Mesenchymal stem cell (in vitro differentiated cells and primary cell): Measurements from ENCODE around the gene KRT76.
"Not testable (repeated sequence)": the region's sequence is repeated elsewhere in the genome, so short reads cannot be mapped to it uniquely, and the experiment has no call there.

Experiments used
- DNase-seq: peaks from one replicate; pipeline ENCODE4 v3.0.0-alpha.2; 2013
- H2AFZ ChIP-seq: one replicate; pipeline ENCODE4 v1.6.1; 2013; ENCODE audit warnings: low read depth, mild to moderate bottlenecking, control low read depth, inconsistent platforms, low read length, moderate library complexity
- H2AK5ac ChIP-seq: 2 replicates; pipeline ENCODE4 v1.6.1; 2013; ENCODE audit warnings: low read length, moderate library complexity, mild to moderate bottlenecking, inconsistent platforms; ENCODE audit not compliant: severe bottlenecking
- H2BK120ac ChIP-seq: one replicate; pipeline ENCODE4 v1.6.1; 2013; ENCODE audit warnings: low read depth, mild to moderate bottlenecking, inconsistent platforms, low read length, moderate library complexity
- H2BK12ac ChIP-seq, 2 experiments: one replicate each; pipeline ENCODE4 v1.6.1; 2013; ENCODE audit warnings: inconsistent platforms in 2 of 2, low read length in 2 of 2, mild to moderate bottlenecking in 2 of 2, moderate library complexity in 2 of 2, control low read depth in 1 of 2
- H2BK15ac ChIP-seq: one replicate; pipeline ENCODE4 v1.6.1; 2013; ENCODE audit warnings: mild to moderate bottlenecking, low read depth, inconsistent platforms; ENCODE audit not compliant: poor library complexity, severe bottlenecking
- H2BK5ac ChIP-seq: 2 replicates; pipeline ENCODE4 v1.6.1; 2013; ENCODE audit warnings: low read depth, mild to moderate bottlenecking, low read length, control low read depth, inconsistent platforms; ENCODE audit not compliant: poor library complexity, severe bottlenecking
- H3K14ac ChIP-seq, 2 experiments: one replicate each; pipeline ENCODE4 v1.6.1; 2013; ENCODE audit warnings: inconsistent platforms in 2 of 2, low read length in 2 of 2, control low read depth in 1 of 2, mild to moderate bottlenecking in 1 of 2, moderate library complexity in 1 of 2
- H3K18ac ChIP-seq, 2 experiments: one replicate each; pipeline ENCODE4 v1.6.1; 2013; ENCODE audit warnings: inconsistent platforms in 2 of 2, low read length in 2 of 2, control low read depth in 1 of 2, low read depth in 1 of 2, mild to moderate bottlenecking in 1 of 2
- H3K23ac ChIP-seq, 2 experiments: one replicate each; pipeline ENCODE4 v1.6.1; 2013; ENCODE audit warnings: inconsistent platforms in 2 of 2, low read length in 2 of 2, mild to moderate bottlenecking in 2 of 2, moderate library complexity in 2 of 2, control low read depth in 1 of 2
- H3K27ac ChIP-seq: 2 replicates; pipeline ENCODE4 v1.5.1; 2013; ENCODE audit warnings: mild to moderate bottlenecking, moderate library complexity, low read length, control low read depth, inconsistent platforms; ENCODE audit not compliant: poor library complexity, severe bottlenecking
- H3K27me3 ChIP-seq, 2 experiments: 2 replicates each; pipeline versions ENCODE4 v1.6.1 to v1.7.0; 2013; ENCODE audit warnings: low read length in 2 of 2, mild to moderate bottlenecking in 2 of 2, moderate library complexity in 2 of 2, control low read depth in 1 of 2, inconsistent platforms in 1 of 2; ENCODE audit not compliant: control insufficient read depth in 1 of 2, insufficient read depth in 1 of 2
- H3K36me3 ChIP-seq, 2 experiments: 2 replicates each; pipeline versions ENCODE4 v1.6.1 to v1.7.0; 2013; ENCODE audit warnings: low read length in 2 of 2, control low read depth in 1 of 2, inconsistent platforms in 1 of 2, low read depth in 1 of 2, mild to moderate bottlenecking in 1 of 2; ENCODE audit not compliant: insufficient read depth in 2 of 2, control insufficient read depth in 1 of 2
- H3K4ac ChIP-seq, 2 experiments: one replicate each; pipeline ENCODE4 v1.6.1; 2013; ENCODE audit warnings: inconsistent platforms in 2 of 2, low read length in 2 of 2, mild to moderate bottlenecking in 2 of 2, moderate library complexity in 2 of 2, control low read depth in 1 of 2, low read depth in 1 of 2
- H3K4me1 ChIP-seq: 2 replicates; pipeline ENCODE4 v1.6.1; 2013; ENCODE audit warnings: low read depth, low read length, control low read depth; ENCODE audit not compliant: control insufficient read depth, insufficient read depth
- H3K4me2 ChIP-seq: 2 replicates; pipeline ENCODE4 v1.6.1; 2013; ENCODE audit warnings: low read length, mild to moderate bottlenecking, inconsistent platforms; ENCODE audit not compliant: poor library complexity, severe bottlenecking
- H3K4me3 ChIP-seq, 2 experiments: 2 replicates each; pipeline versions ENCODE4 v1.5.1 to v1.7.0; 2013; ENCODE audit warnings: low read length in 2 of 2, mild to moderate bottlenecking in 2 of 2, control low read depth in 1 of 2, low read depth in 1 of 2; ENCODE audit not compliant: insufficient read depth in 1 of 2
- H3K79me1 ChIP-seq: replicated peaks from 2 replicates; pipeline ENCODE4 v1.6.1; 2013; ENCODE audit warnings: mild to moderate bottlenecking, control low read depth, low read length, inconsistent platforms; ENCODE audit not compliant: poor library complexity, severe bottlenecking
- H3K9ac ChIP-seq: 2 replicates; pipeline ENCODE4 v1.7.0; 2013; ENCODE audit warnings: mild to moderate bottlenecking, low read length, moderate library complexity
- H3K9me3 ChIP-seq: 2 replicates; pipeline ENCODE4 v1.7.0; 2013; ENCODE audit warnings: mild to moderate bottlenecking, low read length; ENCODE audit not compliant: control insufficient read depth
- H4K8ac ChIP-seq: one replicate; pipeline ENCODE4 v1.6.1; 2013; ENCODE audit warnings: inconsistent platforms, mild to moderate bottlenecking, low read length, moderate library complexity
- H4K91ac ChIP-seq: one replicate; pipeline ENCODE4 v1.6.1; 2013; ENCODE audit warnings: mild to moderate bottlenecking, low read length, inconsistent platforms
- WGBS: methylation state at CpG from one replicate; pipeline ENCODE4 v1.1.7; 2013; ENCODE audit warnings: mixed read lengths; 5-methylcytosine and 5-hydroxymethylcytosine counted together

KRT76 gene

GRCh38 chr12:52761802-52762201 lies 15.3 kb downstream of the KRT76 start:
- Histone ChIP-seq H3K14ac (no peak overlapping the region), H4K8ac (no peak overlapping the region), H3K79me1 (no peaks in the 10 kb centered on the region), H3K4me3 (no peak overlapping the region), H3K18ac (no peak overlapping the region), H3K4me1 (no peaks in the 10 kb centered on the region), H2AK5ac (no peak overlapping the region), H2BK120ac (no peak overlapping the region), H3K23ac (no peak overlapping the region), H2BK12ac (no peak overlapping the region), H3K27me3 (peaks cover 21 to 47% of the 10 kb centered on the region in 2 experiments), H3K4ac (no peak overlapping the region), H3K9me3 (peaks cover 38% of the 10 kb centered on the region), H3K9ac (no peak overlapping the region), H3K4me2 (no peak overlapping the region), H2BK5ac (no peak overlapping the region), H3K27ac (no peak overlapping the region), H2BK15ac (no peak overlapping the region), H2AFZ (no peak overlapping the region), H3K36me3 (no peaks in the 10 kb centered on the region), H4K91ac (no peak overlapping the region)
- WGBS = 86% methylated on average over 2 of the region's 2 CpGs
- no peak for DNase-seq

DNA sequence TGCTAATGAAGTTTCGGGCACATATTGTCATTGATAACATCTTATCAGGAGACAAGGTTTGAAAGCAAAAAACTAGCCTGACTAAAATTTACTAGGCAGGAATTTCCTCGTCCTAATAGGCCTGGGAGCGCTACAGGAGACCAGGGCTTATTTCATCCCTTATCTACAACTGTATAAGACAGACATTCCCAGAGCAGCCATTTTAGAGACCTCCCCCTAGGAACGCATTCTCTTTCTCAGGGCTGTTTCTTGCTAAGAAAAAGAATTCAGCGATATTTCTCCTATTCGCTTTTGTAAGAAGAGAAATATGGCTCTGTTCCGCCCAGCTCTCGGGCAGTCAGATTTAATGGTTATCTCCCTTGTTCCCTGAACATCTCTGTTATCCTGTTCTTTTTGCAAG lies 15.9 kb downstream of the KRT76 start:
- H3K4me3 ChIP-seq, H3K27ac ChIP-seq, H2AFZ ChIP-seq, H2BK5ac ChIP-seq, H3K9ac ChIP-seq, H4K8ac ChIP-seq, H3K4me2 ChIP-seq, H2BK12ac ChIP-seq, H4K91ac ChIP-seq, H3K79me1 ChIP-seq, H3K4me1 ChIP-seq, H2AK5ac ChIP-seq, DNase-seq, H3K23ac ChIP-seq, H3K4ac ChIP-seq, H3K18ac ChIP-seq, H3K36me3 ChIP-seq, H2BK15ac ChIP-seq, H3K14ac ChIP-seq, H2BK120ac ChIP-seq: not testable (repeated sequence)
- WGBS = 82% methylated on average over 7 of the region's 8 CpGs
- peaks cover 17 to 47% of the 10 kb centered on the region in 2 experiments for H3K27me3 ChIP-seq
- H3K9me3 ChIP-seq = peaks cover 38% of the 10 kb centered on the region

- no peak overlapping the region for H4K8ac ChIP-seq
- no peak overlapping the region for H2BK5ac ChIP-seq
- H3K9ac ChIP-seq = no peak overlapping the region
- no peak overlapping the region for H2BK120ac ChIP-seq
- H3K23ac ChIP-seq = no peak overlapping the region
- H3K27ac ChIP-seq = no peak overlapping the region
- H2BK15ac ChIP-seq = no peak overlapping the region
- no peaks in the 10 kb centered on the region for H3K36me3 ChIP-seq
- no peak overlapping the region for H2BK12ac ChIP-seq
- H3K4me3 ChIP-seq = no peak overlapping the region
- no peaks in the 10 kb centered on the region for H3K4me1 ChIP-seq
- H3K79me1 ChIP-seq = no peaks in the 10 kb centered on the region
- H2AK5ac ChIP-seq = no peak overlapping the region
- H3K27me3 ChIP-seq = peaks cover 11 to 46% of the 10 kb centered on the region in 2 experiments
- no peak overlapping the region for H3K18ac ChIP-seq
- no peak for DNase-seq
- H3K9me3 ChIP-seq = peaks cover 38% of the 10 kb centered on the region
- H3K4ac ChIP-seq = no peak overlapping the region
- no peak overlapping the region for H2AFZ ChIP-seq
- H3K14ac ChIP-seq = no peak overlapping the region
- no peak overlapping the region for H3K4me2 ChIP-seq
- no peak overlapping the region for H4K91ac ChIP-seq
Measured at GRCh38 chr12:52760623-52761022, 16.5 kb downstream of the KRT76 start.

DNA sequence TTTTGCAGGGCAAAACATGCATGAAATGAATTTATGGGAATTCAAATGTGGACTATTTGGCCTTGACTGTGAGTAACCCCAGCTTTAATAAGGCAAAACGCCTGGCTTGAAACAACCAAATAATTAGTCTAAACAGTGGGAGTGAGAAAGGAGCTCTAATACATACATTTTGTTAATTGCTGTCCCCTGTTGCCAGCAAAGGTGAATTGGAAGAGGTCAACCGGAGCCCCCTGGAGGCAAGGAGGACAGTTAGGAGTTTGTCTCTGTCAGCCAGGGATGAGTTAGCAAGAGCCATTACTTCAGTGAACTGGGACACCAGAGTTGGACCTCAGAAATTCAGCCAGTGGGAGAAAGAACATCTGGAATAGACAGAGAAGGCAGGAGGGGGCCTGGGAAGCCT lies 17.4 kb downstream of the KRT76 start:
- Histone ChIP-seq H3K18ac (no peak overlapping the region), H2BK120ac (no peak overlapping the region), H2AK5ac (no peak overlapping the region), H3K4me2 (no peak overlapping the region), H3K9me3 (peaks cover 38% of the 10 kb centered on the region), H4K8ac (no peak overlapping the region), H2BK12ac (no peak overlapping the region), H3K36me3 (no peaks in the 10 kb centered on the region), H2BK15ac (no peak overlapping the region), H3K27me3 (peaks cover 18 to 49% of the 10 kb centered on the region in 2 experiments), H4K91ac (no peak overlapping the region), H3K23ac (no peak overlapping the region), H2BK5ac (no peak overlapping the region), H3K4me3 (no peak overlapping the region), H2AFZ (no peak overlapping the region), H3K4ac (no peak overlapping the region), H3K9ac (no peak overlapping the region), H3K4me1 (no peaks in the 10 kb centered on the region), H3K14ac (no peak overlapping the region), H3K27ac (no peak overlapping the region), H3K79me1 (no peaks in the 10 kb centered on the region)
- DNase-seq = no peak
- WGBS = 74% methylated on average over 2 of the region's 2 CpGs
